NT2/D1 (cell line): Measurements from ENCODE around the gene DAB2.

Experiments used
- SUZ12 ChIP-seq: IDR thresholded peaks from 2 replicates; pipeline ENCODE4 v1.6.1; 2011; ENCODE audit not compliant: insufficient read length, insufficient read depth; ENCODE audit errors: extremely low read depth
- YY1 ChIP-seq: IDR thresholded peaks from 2 replicates; pipeline ENCODE4 v1.6.1; 2011; ENCODE audit not compliant: insufficient read length, insufficient read depth
- ZNF274 ChIP-seq: IDR thresholded peaks from 2 replicates; pipeline ENCODE4 v1.6.1; 2011; ENCODE audit warnings: mild to moderate bottlenecking, low read depth, low read length

GRCh38 chr5:39459071-39459470 is 34.3 kb upstream of the DAB2 start:
- no peak for TF ChIP-seq YY1
- no peak for TF ChIP-seq ZNF274
- no peak for TF ChIP-seq SUZ12
